Neural cell (in vitro differentiated cells): Measurements from ENCODE around the gene ST3GAL3.

Experiments
- CTCF ChIP-seq: fragments of 450-650 bp; IDR thresholded peaks from 2 replicates; pipeline ENCODE4 v1.5.1; 2014; ENCODE audit warnings: antibody characterized with exemption, mild to moderate bottlenecking, moderate library complexity; ENCODE audit not compliant: poor library complexity, severe bottlenecking
- EP300 ChIP-seq: fragments of 450-650 bp; conservative IDR thresholded peaks from 2 replicates; pipeline ENCODE4 v1.6.1; 2014; ENCODE audit warnings: antibody characterized with exemption, mild to moderate bottlenecking, moderate library complexity; ENCODE audit not compliant: poor library complexity, severe bottlenecking
- EZH2 ChIP-seq: fragments of 200-600, 300-800 bp; shearing (Covaris generic), sonication (generic); IDR thresholded peaks from 2 replicates; pipeline ENCODE4 v1.6.1; 2014; ENCODE audit warnings: antibody characterized with exemption, low read length, borderline replicate concordance, mild to moderate bottlenecking; ENCODE audit not compliant: insufficient read depth, poor library complexity, severe bottlenecking
- POLR2AphosphoS5 ChIP-seq: IDR thresholded peaks from 2 replicates; pipeline ENCODE4 v1.6.1; 2012
- REST ChIP-seq: IDR thresholded peaks from 2 replicates; pipeline ENCODE4 v1.6.1; 2012; ENCODE audit warnings: borderline replicate concordance
- SMC3 ChIP-seq: fragments of 450-650 bp; conservative IDR thresholded peaks from 2 replicates; pipeline ENCODE4 v1.6.1; 2014; ENCODE audit warnings: antibody characterized with exemption, mild to moderate bottlenecking, moderate library complexity; ENCODE audit not compliant: poor library complexity

- TF ChIP-seq CTCF (no peak), REST (peak; percentile 91), EP300 (peak; percentile 86), SMC3 (peak; percentile 46), POLR2AphosphoS5 (peak; percentile 96), EZH2 (no peak)
Measured at GRCh38 chr1:43952731-43953346, 245.5 kb downstream of the ST3GAL3 start.
